OCI-LY1 (cell line): ENCODE data around the gene SPAG4.

ENCODE experiments used
- H2AFZ ChIP-seq: fragments of 200-600 bp; sonication (generic), shearing (Covaris generic); 2 replicates; pipeline ENCODE4 v1.6.0; 2014; ENCODE audit warnings: antibody characterized with exemption, mild to moderate bottlenecking, low read length
- H3F3A ChIP-seq: fragments of 200-600 bp; sonication (generic), shearing (Covaris generic); 2 replicates; pipeline ENCODE4 v1.6.0; 2014; ENCODE audit warnings: mild to moderate bottlenecking, antibody characterized with exemption, low read length, moderate library complexity; ENCODE audit not compliant: insufficient read depth
- H3K27ac ChIP-seq: fragments of 200-600 bp; sonication (generic); 2 replicates; pipeline ENCODE4 v1.5.1; 2014; ENCODE audit warnings: low read length, mixed run types, mild to moderate bottlenecking, low read depth; ENCODE audit not compliant: poor library complexity, severe bottlenecking
- H3K27me3 ChIP-seq: fragments of 200-600 bp; sonication (generic); 2 replicates; pipeline ENCODE4 v1.6.0; 2014; ENCODE audit warnings: antibody characterized with exemption, mild to moderate bottlenecking, low read length, moderate library complexity; ENCODE audit not compliant: insufficient read depth
- H3K36me3 ChIP-seq: fragments of 200-600 bp; sonication (generic); 2 replicates; pipeline ENCODE4 v1.6.1; 2014; ENCODE audit warnings: mild to moderate bottlenecking, antibody characterized with exemption, low read length, moderate library complexity, mixed read lengths; ENCODE audit not compliant: insufficient read depth
- H3K4me1 ChIP-seq: fragments of 200-600 bp; sonication (generic); 2 replicates; pipeline ENCODE4 v1.5.1; 2014; ENCODE audit warnings: mild to moderate bottlenecking, low read length, moderate library complexity; ENCODE audit not compliant: insufficient read depth, severe bottlenecking
- H3K4me2 ChIP-seq: fragments of 200-600 bp; sonication (generic), shearing (Covaris generic); 2 replicates; pipeline ENCODE4 v1.6.1; 2014; ENCODE audit warnings: low read length
- H3K4me3 ChIP-seq: fragments of 200-600 bp; sonication (generic); 2 replicates; pipeline ENCODE4 v1.5.1; 2014; ENCODE audit warnings: low read length, low read depth, mild to moderate bottlenecking, mixed read lengths; ENCODE audit not compliant: poor library complexity, severe bottlenecking
- H3K79me2 ChIP-seq: fragments of 200-600 bp; shearing (Covaris generic); 2 replicates; pipeline ENCODE4 v1.6.1; 2016; ENCODE audit warnings: mixed run types, low read length, mixed read lengths; ENCODE audit not compliant: insufficient read depth
- H3K9ac ChIP-seq: fragments of 200-600 bp; sonication (generic), shearing (Covaris generic); 2 replicates; pipeline ENCODE4 v1.6.1; 2014; ENCODE audit warnings: mild to moderate bottlenecking, low read length, mixed read lengths
- H3K9me2 ChIP-seq: fragments of 200-600 bp; sonication (generic), shearing (Covaris generic); 2 replicates; pipeline ENCODE4 v1.6.1; 2014; ENCODE audit warnings: low read depth, mild to moderate bottlenecking, low read length, mixed read lengths
- H3K9me3 ChIP-seq: fragments of 200-600 bp; shearing (Covaris generic); 2 replicates; pipeline ENCODE4 v1.6.1; 2014; ENCODE audit warnings: low read length, mixed read lengths
- H4K20me1 ChIP-seq: fragments of 200-600 bp; sonication (generic), shearing (Covaris generic); 2 replicates; pipeline ENCODE4 v1.6.0; 2016; ENCODE audit warnings: mild to moderate bottlenecking, low read length; ENCODE audit not compliant: insufficient read depth
- CTCF ChIP-seq: fragments of 200-600 bp; sonication (generic), shearing (Covaris generic); IDR thresholded peaks from 2 replicates; pipeline ENCODE4 v1.5.1; 2017; ENCODE audit warnings: mild to moderate bottlenecking, antibody characterized with exemption, low read length, moderate library complexity, mixed read lengths
- EZH2 ChIP-seq: fragments of 200-600 bp; sonication (generic), shearing (Covaris generic); IDR thresholded peaks from 2 replicates; pipeline ENCODE4 v1.8.0; 2017; ENCODE audit warnings: borderline replicate concordance, mixed run types, mild to moderate bottlenecking, antibody characterized with exemption, low read length, moderate library complexity, mixed read lengths

Gene SPAG4

GRCh38 chr20:35600176-35600992 lies 15.2 kb upstream of the SPAG4 start:
- no peaks in the 10 kb centered on the region for H3K36me3 ChIP-seq
- H3K27ac ChIP-seq = no peak overlapping the region
- no peaks in the 10 kb centered on the region for H3K9me2 ChIP-seq
- H3K79me2 ChIP-seq = no peaks in the 10 kb centered on the region
- H3F3A ChIP-seq = no peaks in the 10 kb centered on the region
- H3K27me3 ChIP-seq = no peaks in the 10 kb centered on the region
- no peak overlapping the region for H3K9ac ChIP-seq
- H3K4me3 ChIP-seq = no peak overlapping the region
- no peak overlapping the region for H3K4me2 ChIP-seq
- H3K4me1 ChIP-seq = peaks cover 17% of the 10 kb centered on the region
- no peaks in the 10 kb centered on the region for H3K9me3 ChIP-seq
- no peaks in the 10 kb centered on the region for H4K20me1 ChIP-seq
- no peak overlapping the region for H2AFZ ChIP-seq
- TF ChIP-seq EZH2 = no peak
- TF ChIP-seq CTCF = no peak

- H3K9ac ChIP-seq = no peak overlapping the region
Measured at GRCh38 chr20:35600993-35601973, 14.3 kb upstream of the SPAG4 start.

More at GRCh38 chr20:35600993-35601973, 14.3 kb upstream of the SPAG4 start:
- Histone ChIP-seq H3K27me3 (no peaks in the 10 kb centered on the region), H3F3A (no peaks in the 10 kb centered on the region), H3K4me1 (peaks cover 26% of the 10 kb centered on the region), H3K79me2 (no peaks in the 10 kb centered on the region), H3K4me3 (peak overlapping the region; percentile 2), H3K9me2 (no peaks in the 10 kb centered on the region), H3K36me3 (no peaks in the 10 kb centered on the region), H4K20me1 (no peaks in the 10 kb centered on the region), H3K27ac (no peak overlapping the region), H3K9me3 (no peaks in the 10 kb centered on the region), H2AFZ (no peak overlapping the region), H3K4me2 (peak overlapping the region; percentile 29; the same call in 1 of the 2 replicates)
- TF ChIP-seq CTCF (peak; percentile 25; the same call in 1 of the 2 replicates), EZH2 (no peak)
